ENCODE measurements around the gene CELF4.

GRCh38 chr18:37335409-37335736 lies 230.2 kb downstream of the CELF4 start:
- no peak for TF ChIP-seq EZH2phosphoT487 (IDR thresholded peaks at IDR 0.05; ENCODE audit: insufficient read depth, low read depth)
- TF ChIP-seq EZH2 (IDR thresholded peaks at IDR 0.05; ENCODE audit: insufficient read depth, poor library complexity, severe bottlenecking): no peak

Data from GM23248 (cell line).